Hematopoietic multipotent progenitor cell (in vitro differentiated cells): ENCODE data around the gene PVRIG. TPM values are rescaled to one million over a fixed set of nuclear protein-coding genes. Genes with fewer than 3 reads are reported as not detected.
"Not testable (repeated sequence)": the region's sequence is repeated elsewhere in the genome, so short reads cannot be mapped to it uniquely, and the experiment has no call there.

ENCODE experiments used
- DNase-seq, 3 donors: peaks; one replicate each; pipeline ENCODE4 v3.0.0-alpha.2; 2011 to 2015; ENCODE audit warnings: low read depth in 2 of 3, low spot score in 2 of 3
- total RNA-seq: library from RNA; depleted of rRNA; stranded (reverse); fragments of >200 nt; gene quantifications from one replicate; pipeline ENCODE4 v1.2.3, GENCODE V29; 2012

The PVRIG gene
- total RNA-seq, 1 donor, result 0.54 TPM

- not testable (repeated sequence) for DNase-seq
Observed at GRCh38 chr7:100270046-100270918, 50.5 kb downstream of the PVRIG start.

Other genes with a start within 250 kb of the PVRIG start
- gene AZGP1, start 243.9 kb upstream of the PVRIG start, total RNA-seq, result not detected
- gene ZKSCAN1, start 204.4 kb upstream of the PVRIG start, total RNA-seq, result 35.3 TPM
- 11.0 TPM for gene ZSCAN21, start 170.2 kb upstream of the PVRIG start, total RNA-seq
- gene ZNF3, start 138.2 kb upstream of the PVRIG start, total RNA-seq, result 25.9 TPM
- 43.9 TPM for gene COPS6, start 131.0 kb upstream of the PVRIG start, total RNA-seq
- 217 TPM for gene MCM7, start 118.6 kb upstream of the PVRIG start, total RNA-seq
- gene AP4M1, start 118.3 kb upstream of the PVRIG start, total RNA-seq, result 24.8 TPM
- 22.4 TPM for gene TAF6, start 100.6 kb upstream of the PVRIG start, total RNA-seq
- gene CNPY4, start 100.3 kb upstream of the PVRIG start, total RNA-seq, result 11.6 TPM
- gene MBLAC1, start 93.0 kb upstream of the PVRIG start, total RNA-seq, result 3.5 TPM
- gene LAMTOR4, start 71.0 kb upstream of the PVRIG start, total RNA-seq, result 162 TPM
- gene TRAPPC14, start 61.2 kb upstream of the PVRIG start, total RNA-seq, result 17.5 TPM
- gene GAL3ST4, start 51.3 kb upstream of the PVRIG start, total RNA-seq, result 0.54 TPM
- gene GPC2, start 42.6 kb upstream of the PVRIG start, total RNA-seq, result 6.2 TPM
- 0.81 TPM for gene STAG3, start 42.0 kb upstream of the PVRIG start, total RNA-seq
- not detected for gene SPDYE3, start 87.8 kb downstream of the PVRIG start, total RNA-seq
- gene PILRB, start 138.2 kb downstream of the PVRIG start, total RNA-seq, result 39.6 TPM
- gene PILRA, start 153.5 kb downstream of the PVRIG start, total RNA-seq, result 2.2 TPM
- gene ZCWPW1, start 208.8 kb downstream of the PVRIG start, total RNA-seq, result 2.4 TPM
- gene MEPCE, start 209.9 kb downstream of the PVRIG start, total RNA-seq, result 88.3 TPM
- 43.1 TPM for gene PPP1R35, start 216.5 kb downstream of the PVRIG start, total RNA-seq
- gene SPACDR, start 244.3 kb downstream of the PVRIG start, total RNA-seq, result 0.27 TPM